KMS-11 (cell line): ENCODE measurements around the gene ATXN7L1.

Source experiments
- H2AFZ ChIP-seq: fragments of 200-600 bp; sonication (generic); 2 replicates; pipeline ENCODE4 v1.6.1; 2016; ENCODE audit warnings: antibody characterized with exemption, mixed run types, low read depth
- H3K27ac ChIP-seq: fragments of 200-600 bp; sonication (generic); 2 replicates; pipeline ENCODE4 v1.6.1; 2016; ENCODE audit warnings: mild to moderate bottlenecking, mixed run types
- H3K27me3 ChIP-seq: fragments of 200-600 bp; sonication (generic); 2 replicates; pipeline ENCODE4 v1.6.1; 2017; ENCODE audit warnings: mild to moderate bottlenecking, low read depth, mixed run types, moderate library complexity; ENCODE audit not compliant: insufficient read depth
- H3K36me3 ChIP-seq: fragments of 200-600 bp; sonication (generic); 2 replicates; pipeline ENCODE4 v1.6.1; 2017; ENCODE audit warnings: mild to moderate bottlenecking, mixed run types; ENCODE audit not compliant: insufficient read depth
- H3K4me1 ChIP-seq: fragments of 200-600 bp; sonication (generic); 2 replicates; pipeline ENCODE4 v1.6.1; 2016; ENCODE audit warnings: mild to moderate bottlenecking, low read depth, mixed run types; ENCODE audit not compliant: poor library complexity, severe bottlenecking
- H3K4me2 ChIP-seq: fragments of 200-600 bp; sonication (generic); 2 replicates; pipeline ENCODE4 v1.7.0; 2016; ENCODE audit warnings: mild to moderate bottlenecking, mixed run types
- H3K4me3 ChIP-seq: fragments of 200-600 bp; sonication (generic); IDR thresholded peaks from 2 replicates; pipeline ENCODE4 v1.6.1; 2017; ENCODE audit warnings: low read depth, low read length, mixed read lengths; ENCODE audit not compliant: insufficient read depth
- H3K79me2 ChIP-seq: fragments of 200-600 bp; sonication (generic); 2 replicates; pipeline ENCODE4 v1.6.1; 2016; ENCODE audit warnings: low read depth, mixed run types; ENCODE audit not compliant: insufficient read depth
- H3K9ac ChIP-seq: fragments of 200-600 bp; sonication (generic); 2 replicates; pipeline ENCODE4 v1.6.1; 2016; ENCODE audit warnings: mild to moderate bottlenecking, mixed run types
- H4K20me1 ChIP-seq: fragments of 200-600 bp; sonication (generic); 2 replicates; pipeline ENCODE4 v1.6.1; 2016; ENCODE audit warnings: mild to moderate bottlenecking, mixed run types; ENCODE audit not compliant: insufficient read depth
- CTCF ChIP-seq: fragments of 200-600 bp; sonication (generic); conservative IDR thresholded peaks from 2 replicates; pipeline ENCODE4 v1.6.1; 2017; ENCODE audit warnings: low read depth, mild to moderate bottlenecking, antibody characterized with exemption, low read length, moderate library complexity, mixed read lengths

ATXN7L1 gene

GRCh38 chr7:105881439-105881838 lies 5.0 kb upstream of the ATXN7L1 start:
- no peaks in the 10 kb centered on the region for H3K27me3 ChIP-seq
- H3K4me3 ChIP-seq: no peak overlapping the region
- H4K20me1 ChIP-seq: no peaks in the 10 kb centered on the region
- TF ChIP-seq CTCF: no peak
- H3K4me1 ChIP-seq: no peaks in the 10 kb centered on the region
- no peak overlapping the region for H2AFZ ChIP-seq
- no peak overlapping the region for H3K9ac ChIP-seq
- H3K27ac ChIP-seq: no peak overlapping the region
- no peaks in the 10 kb centered on the region for H3K79me2 ChIP-seq
- H3K36me3 ChIP-seq: no peaks in the 10 kb centered on the region
- no peak overlapping the region for H3K4me2 ChIP-seq

GRCh38 chr7:105880571-105881330 lies 4.4 kb upstream of the ATXN7L1 start:
- Histone ChIP-seq H3K4me3 (no peak overlapping the region), H3K27ac (no peak overlapping the region), H3K9ac (no peak overlapping the region), H3K4me1 (peaks cover 4% of the 10 kb centered on the region), H3K27me3 (no peaks in the 10 kb centered on the region), H3K4me2 (no peak overlapping the region), H3K36me3 (no peaks in the 10 kb centered on the region), H4K20me1 (no peaks in the 10 kb centered on the region), H3K79me2 (no peaks in the 10 kb centered on the region), H2AFZ (no peak overlapping the region)
- no peak for TF ChIP-seq CTCF

- Histone ChIP-seq H4K20me1 (no peaks in the 10 kb centered on the region), H3K27me3 (no peaks in the 10 kb centered on the region), H3K27ac (no peak overlapping the region), H3K4me1 (peaks cover 6% of the 10 kb centered on the region), H3K4me3 (no peak overlapping the region), H2AFZ (no peak overlapping the region), H3K79me2 (no peaks in the 10 kb centered on the region), H3K4me2 (no peak overlapping the region), H3K36me3 (no peaks in the 10 kb centered on the region), H3K9ac (no peak overlapping the region)
- no peak for TF ChIP-seq CTCF
Measured at GRCh38 chr7:105879782-105880181, 3.4 kb upstream of the ATXN7L1 start.

- no peak overlapping the region for H2AFZ ChIP-seq
- no peak overlapping the region for H3K4me3 ChIP-seq
- H3K79me2 ChIP-seq: no peaks in the 10 kb centered on the region
Measured at GRCh38 chr7:105878746-105879605, 2.6 kb upstream of the ATXN7L1 start.

More at GRCh38 chr7:105878746-105879605, 2.6 kb upstream of the ATXN7L1 start:
- no peak overlapping the region for H3K9ac ChIP-seq
- no peaks in the 10 kb centered on the region for H3K27me3 ChIP-seq
- H4K20me1 ChIP-seq: no peaks in the 10 kb centered on the region
- H3K4me2 ChIP-seq: no peak overlapping the region
- H3K4me1 ChIP-seq: peaks cover 6% of the 10 kb centered on the region
- H3K27ac ChIP-seq: no peak overlapping the region
- H3K36me3 ChIP-seq: no peaks in the 10 kb centered on the region
- TF ChIP-seq CTCF: no peak
